ENCODE measurements around the gene APCS.

GRCh38 chr1:159632922-159633321 is 45.3 kb downstream of the APCS start:
- TF ChIP-seq ZSCAN29 (CRISPR knock-in tag; conservative IDR thresholded peaks at IDR 0.05) (no peak), ZNF230 (CRISPR knock-in tag; IDR thresholded peaks at IDR 0.05) (no peak), CTCF (CRISPR knock-in tag; IDR thresholded peaks at IDR 0.05) (no peak), ZNF121 (CRISPR knock-in tag; IDR thresholded peaks at IDR 0.05) (no peak), EZH2 (conservative IDR thresholded peaks at IDR 0.05; ENCODE audit: low read depth, low read length) (no peak), ZNF558 (CRISPR knock-in tag; IDR thresholded peaks at IDR 0.05; ENCODE audit: borderline replicate concordance) (no peak), ZHX1 (CRISPR knock-in tag; IDR thresholded peaks at IDR 0.05; ENCODE audit: low read depth) (no peak)

Data from HepG2 (cell line).